NB4 (cell line): Measurements from ENCODE around the gene SURF2.

Source experiments
- DNase-seq: peaks from one replicate; pipeline ENCODE4 v3.0.0; 2010; ENCODE audit warnings: low read depth
- H3K4me3 ChIP-seq: one replicate; pipeline ENCODE4 v1.5.1; 2011; ENCODE audit warnings: mild to moderate bottlenecking, low read depth, low read length, moderate library complexity
- MYC ChIP-seq: IDR thresholded peaks from 2 replicates; pipeline ENCODE4 v1.6.1; 2011; ENCODE audit warnings: low read depth, low read length
- POLR2A ChIP-seq: IDR thresholded peaks from 2 replicates; pipeline ENCODE4 v1.6.1; 2011; ENCODE audit warnings: mild to moderate bottlenecking; ENCODE audit not compliant: insufficient read length; ENCODE audit errors: extremely low read depth
- TF ChIP-seq, protein P1 (sequence below): IDR thresholded peaks from 2 replicates; pipeline ENCODE4 v1.6.1; 2011; ENCODE audit warnings: low read depth, low read length
- TF ChIP-seq, protein P2 (sequence below): IDR thresholded peaks from one replicate; pipeline ENCODE4 v1.5.1; 2012; ENCODE audit warnings: low read depth, low read length

Gene SURF2

DNA sequence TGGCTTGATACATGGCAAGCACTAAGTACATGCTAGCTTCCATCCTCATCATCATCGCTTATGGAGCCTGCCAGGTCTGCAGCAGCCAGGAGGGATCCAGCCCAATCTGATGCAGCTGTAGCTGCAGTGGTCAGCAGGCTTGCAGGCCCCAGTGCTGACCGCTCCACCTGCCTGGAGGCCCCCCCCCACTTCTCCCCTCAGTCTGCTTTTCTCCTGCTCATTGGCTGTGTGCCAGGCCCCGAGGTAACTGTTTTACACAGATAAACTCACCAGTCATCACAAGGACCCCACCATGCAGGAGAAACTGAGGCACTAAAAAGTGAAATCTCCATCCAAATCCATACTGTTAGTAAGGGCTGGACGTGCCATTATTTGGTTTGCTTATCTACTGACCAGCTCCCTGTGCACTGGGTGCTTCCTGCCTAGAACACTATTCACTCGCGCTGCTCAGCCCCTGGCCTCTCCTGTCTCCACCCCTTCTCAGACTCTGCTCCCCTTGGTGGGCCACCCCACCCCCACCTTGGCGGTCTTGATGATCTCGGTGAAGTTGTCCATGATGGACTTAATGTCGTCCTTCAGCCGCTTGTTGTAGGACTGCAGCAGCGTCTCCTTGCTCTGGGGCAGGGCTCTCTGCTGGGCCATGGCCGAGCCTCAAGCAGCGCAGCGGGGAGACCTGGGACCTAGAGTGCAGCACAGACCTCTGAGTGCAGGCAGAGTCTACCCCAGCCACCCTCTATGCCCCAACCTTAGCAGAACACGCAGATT lies 10.1 kb upstream of the SURF2 start:
- peak overlapping the region; percentile 81 for H3K4me3 ChIP-seq
- DNase-seq, result no peak
- TF ChIP-seq, protein P1, sequence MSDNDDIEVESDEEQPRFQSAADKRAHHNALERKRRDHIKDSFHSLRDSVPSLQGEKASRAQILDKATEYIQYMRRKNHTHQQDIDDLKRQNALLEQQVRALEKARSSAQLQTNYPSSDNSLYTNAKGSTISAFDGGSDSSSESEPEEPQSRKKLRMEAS, result no peak
- TF ChIP-seq, protein P2, sequence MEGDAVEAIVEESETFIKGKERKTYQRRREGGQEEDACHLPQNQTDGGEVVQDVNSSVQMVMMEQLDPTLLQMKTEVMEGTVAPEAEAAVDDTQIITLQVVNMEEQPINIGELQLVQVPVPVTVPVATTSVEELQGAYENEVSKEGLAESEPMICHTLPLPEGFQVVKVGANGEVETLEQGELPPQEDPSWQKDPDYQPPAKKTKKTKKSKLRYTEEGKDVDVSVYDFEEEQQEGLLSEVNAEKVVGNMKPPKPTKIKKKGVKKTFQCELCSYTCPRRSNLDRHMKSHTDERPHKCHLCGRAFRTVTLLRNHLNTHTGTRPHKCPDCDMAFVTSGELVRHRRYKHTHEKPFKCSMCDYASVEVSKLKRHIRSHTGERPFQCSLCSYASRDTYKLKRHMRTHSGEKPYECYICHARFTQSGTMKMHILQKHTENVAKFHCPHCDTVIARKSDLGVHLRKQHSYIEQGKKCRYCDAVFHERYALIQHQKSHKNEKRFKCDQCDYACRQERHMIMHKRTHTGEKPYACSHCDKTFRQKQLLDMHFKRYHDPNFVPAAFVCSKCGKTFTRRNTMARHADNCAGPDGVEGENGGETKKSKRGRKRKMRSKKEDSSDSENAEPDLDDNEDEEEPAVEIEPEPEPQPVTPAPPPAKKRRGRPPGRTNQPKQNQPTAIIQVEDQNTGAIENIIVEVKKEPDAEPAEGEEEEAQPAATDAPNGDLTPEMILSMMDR, result no peak
- TF ChIP-seq MYC, result no peak
- TF ChIP-seq POLR2A, result no peak

DNA sequence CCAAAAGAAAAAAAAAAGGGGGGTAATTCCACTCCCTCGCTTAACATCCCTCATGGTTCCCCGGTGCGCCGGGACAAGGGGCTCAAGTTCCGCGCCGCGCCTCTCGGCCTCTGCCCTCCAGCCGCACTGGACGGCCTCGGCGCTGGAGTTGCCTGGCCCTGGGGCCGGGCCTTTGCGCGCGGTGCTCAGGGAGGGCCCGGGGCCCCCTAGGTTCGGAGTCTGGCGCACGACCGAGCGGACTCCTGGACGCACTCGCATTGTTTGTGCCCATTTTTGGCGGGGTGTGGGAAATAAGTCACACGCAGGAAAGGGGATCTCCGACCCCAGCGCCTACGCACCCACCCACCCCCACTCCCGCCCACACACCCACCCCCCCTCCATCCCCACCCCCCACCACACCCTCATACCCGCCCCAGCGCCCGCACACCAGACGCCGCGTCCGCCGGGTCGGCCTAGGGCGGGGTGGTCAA lies 8.8 kb upstream of the SURF2 start:
- TF ChIP-seq MYC, result no peak
- H3K4me3 ChIP-seq, result peak overlapping the region; percentile 81
- DNase-seq, result peak; percentile 66

DNA sequence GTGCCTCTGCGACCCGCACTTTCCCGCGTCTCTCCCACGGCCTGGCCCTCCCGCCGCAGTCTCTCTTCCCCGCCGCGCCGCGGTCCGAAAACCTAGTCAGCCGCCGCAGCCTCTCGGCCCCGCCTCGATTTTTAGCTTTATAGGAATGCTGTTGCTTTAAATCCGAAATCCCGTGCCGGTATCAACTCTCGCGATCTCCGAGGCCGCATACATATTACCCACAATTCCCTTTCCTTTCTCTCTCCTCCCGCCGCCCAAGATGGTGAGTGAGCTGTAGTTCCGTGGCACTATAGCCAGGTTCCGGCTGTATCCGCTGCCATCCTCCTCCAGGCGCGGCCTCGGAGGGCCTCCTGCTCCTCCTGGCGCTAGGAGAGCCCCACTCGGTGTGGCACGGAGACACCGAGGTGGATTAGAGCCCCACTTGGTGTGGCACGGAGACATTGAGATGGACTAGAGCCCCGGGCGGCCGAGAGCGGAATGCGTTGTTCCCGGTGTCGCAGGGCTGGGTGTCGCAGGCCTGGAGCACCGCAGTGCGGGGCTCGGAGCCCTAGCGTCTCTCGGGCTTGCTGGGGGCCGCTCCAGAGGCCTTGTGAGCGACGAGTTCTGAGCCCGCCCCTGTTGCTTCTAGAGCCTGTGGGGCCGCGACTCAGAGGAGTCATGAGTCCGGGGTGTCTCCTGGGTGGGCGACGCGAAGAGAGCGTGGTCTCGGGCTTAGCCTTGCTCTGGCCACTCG lies 8.2 kb upstream of the SURF2 start, which contains the start of the genes MED22 and RPL7A:
MED22 (minus strand) TSS at position 147 of the 733 bp plus-strand sequence. CDS start 1,469 bp downstream, outside the sequence.
RPL7A (plus strand) TSS at position 234 of the 733 bp plus-strand sequence; CDS start at position 260, 26 bp downstream.
- TF ChIP-seq, protein P1, result peak; percentile 84
- TF ChIP-seq POLR2A, result peak; percentile 98
- TF ChIP-seq, protein P2, result no peak
- TF ChIP-seq MYC, result peak; percentile 95
- DNase-seq, result peak; percentile 95
- H3K4me3 ChIP-seq, result peak within 1 kb of the TSS; percentile 81

DNA sequence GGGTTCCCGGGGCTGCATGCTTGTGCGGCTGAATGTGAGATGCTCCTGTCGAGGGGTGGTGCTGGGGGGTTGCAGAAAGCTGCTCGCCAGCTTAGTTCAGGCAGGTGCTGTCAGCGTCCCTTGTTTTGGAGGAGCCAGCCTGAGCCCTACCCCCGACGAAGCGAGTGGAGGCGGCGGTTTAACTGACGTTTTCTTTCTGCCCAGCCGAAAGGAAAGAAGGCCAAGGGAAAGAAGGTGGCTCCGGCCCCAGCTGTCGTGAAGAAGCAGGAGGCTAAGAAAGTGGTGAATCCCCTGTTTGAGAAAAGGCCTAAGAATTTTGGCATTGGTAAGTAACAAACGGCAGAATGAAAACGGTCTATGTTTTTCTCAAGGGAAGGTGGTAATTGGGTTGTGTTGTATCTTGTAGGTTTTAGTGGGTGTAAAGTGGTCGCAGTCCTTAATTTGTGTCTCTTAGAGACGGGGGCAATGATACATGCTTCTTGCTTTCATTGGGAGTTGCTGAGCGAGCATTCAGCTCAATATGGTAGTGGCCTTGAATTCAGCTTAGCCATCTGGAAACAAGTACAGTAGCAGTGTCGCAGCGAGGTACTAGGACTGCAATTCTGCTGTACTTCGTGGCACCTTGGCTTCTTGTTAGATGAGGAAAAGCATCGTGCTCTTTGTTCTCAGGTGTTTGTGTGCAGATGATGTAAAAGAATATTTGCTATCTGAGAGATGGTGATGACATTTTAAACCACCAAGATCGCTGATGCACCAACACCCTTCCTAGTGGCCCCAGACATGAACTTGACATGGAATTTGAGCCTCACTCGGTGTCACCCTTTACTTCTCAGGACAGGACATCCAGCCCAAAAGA lies 7.4 kb upstream of the SURF2 start:
- DNase-seq, result no peak
- TF ChIP-seq, protein P2, result no peak
- TF ChIP-seq MYC, result no peak
- no peak for TF ChIP-seq POLR2A
- TF ChIP-seq, protein P1, result no peak
- H3K4me3 ChIP-seq, result peak overlapping the region; percentile 81

DNA sequence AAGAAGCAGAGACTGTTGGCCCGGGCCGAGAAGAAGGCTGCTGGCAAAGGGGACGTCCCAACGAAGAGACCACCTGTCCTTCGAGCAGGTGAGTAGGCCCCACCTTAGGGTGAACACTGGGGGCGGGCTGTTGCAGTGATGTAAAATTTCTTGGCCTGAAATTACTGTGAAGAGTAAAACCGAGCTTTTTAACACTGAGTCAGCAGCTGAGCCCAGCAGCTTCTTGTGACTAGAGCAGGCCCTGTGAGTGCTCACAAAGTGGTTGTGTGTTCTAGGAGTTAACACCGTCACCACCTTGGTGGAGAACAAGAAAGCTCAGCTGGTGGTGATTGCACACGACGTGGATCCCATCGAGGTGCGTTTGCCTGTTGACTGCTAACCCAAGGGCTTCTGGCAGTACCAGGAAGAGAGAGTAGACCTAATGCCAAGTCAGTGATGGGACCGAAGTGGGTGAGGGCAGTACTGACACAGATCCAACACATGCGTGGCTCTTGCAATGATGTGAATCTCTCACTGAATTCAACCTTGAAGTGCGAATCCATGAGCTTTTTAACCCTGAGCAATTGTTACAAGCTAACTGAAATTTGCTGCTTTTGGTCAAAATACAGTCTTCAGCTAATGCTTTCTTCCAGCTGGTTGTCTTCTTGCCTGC lies 6.3 kb upstream of the SURF2 start:
- DNase-seq, result no peak
- TF ChIP-seq, protein P1, result no peak
- no peak for TF ChIP-seq MYC
- no peak for TF ChIP-seq POLR2A
- peak overlapping the region; percentile 81 for H3K4me3 ChIP-seq

DNA sequence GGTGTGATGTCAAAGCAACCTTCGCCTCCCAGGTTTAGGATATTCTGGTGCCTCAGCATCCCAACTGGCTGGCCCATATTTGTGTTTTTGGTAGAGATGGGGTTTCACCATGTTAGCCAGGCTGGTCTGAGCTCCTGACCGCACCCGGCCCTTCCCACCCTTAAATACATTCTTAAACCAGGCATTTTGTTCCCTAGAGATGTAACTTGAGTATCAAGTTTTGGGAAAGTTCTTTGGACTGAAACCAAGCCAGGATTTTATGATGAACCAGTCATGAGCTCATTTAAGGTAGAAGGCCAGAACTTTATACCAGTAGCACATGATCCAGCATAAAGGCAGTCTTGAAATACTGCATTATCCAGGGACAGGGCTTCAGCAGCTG lies 4.8 kb upstream of the SURF2 start:
- H3K4me3 ChIP-seq, result no peak overlapping the region
- TF ChIP-seq, protein P2, result no peak
- TF ChIP-seq, protein P1, result no peak
- no peak for DNase-seq
